MM.1S (cell line): ENCODE measurements around the gene TERT.

Experiments used
- DNase-seq: peaks from one replicate; pipeline ENCODE4 v3.0.0-alpha.2; 2015
- H2AFZ ChIP-seq: fragments of 300-600 bp; sonication (generic); 2 replicates; pipeline ENCODE4 v1.6.0; 2016; ENCODE audit warnings: antibody characterized with exemption, low read length
- H3F3A ChIP-seq: fragments of 300-600 bp; sonication (generic); 2 replicates; pipeline ENCODE4 v1.6.1; 2016; ENCODE audit warnings: mild to moderate bottlenecking, antibody characterized with exemption, low read length, moderate library complexity, mixed read lengths; ENCODE audit not compliant: insufficient read depth
- H3K27ac ChIP-seq: fragments of 300-600 bp; sonication (generic); 2 replicates; pipeline ENCODE4 v1.5.1; 2016; ENCODE audit warnings: mild to moderate bottlenecking, low read length
- H3K27me3 ChIP-seq: fragments of 300-600 bp; sonication (generic); replicated peaks from 2 replicates; pipeline ENCODE4 v1.6.0; 2016; ENCODE audit warnings: low read length; ENCODE audit not compliant: insufficient read depth
- H3K36me3 ChIP-seq: fragments of 300-600 bp; sonication (generic); replicated peaks from 2 replicates; pipeline ENCODE4 v1.6.1; 2016; ENCODE audit warnings: mild to moderate bottlenecking, low read length, mixed read lengths; ENCODE audit not compliant: insufficient read depth
- H3K4me1 ChIP-seq: fragments of 300-600 bp; sonication (generic); 2 replicates; pipeline ENCODE4 v1.6.1; 2016; ENCODE audit warnings: low read length, mixed read lengths
- H3K4me2 ChIP-seq: fragments of 300-600 bp; sonication (generic); 2 replicates; pipeline ENCODE4 v1.6.0; 2016; ENCODE audit warnings: low read depth, low read length
- H3K4me3 ChIP-seq: fragments of 300-600 bp; sonication (generic); 2 replicates; pipeline ENCODE4 v1.5.1; 2016; ENCODE audit warnings: low read length, mixed read lengths
- H3K79me2 ChIP-seq: fragments of 300-600 bp; sonication (generic); 2 replicates; pipeline ENCODE4 v1.6.1; 2016; ENCODE audit warnings: mixed run types, low read length, mixed read lengths
- H3K9ac ChIP-seq: fragments of 300-600 bp; sonication (generic); 2 replicates; pipeline ENCODE4 v1.6.1; 2016; ENCODE audit warnings: low read length, mixed read lengths
- H3K9me2 ChIP-seq: fragments of 300-600 bp; sonication (generic); replicated peaks from 2 replicates; pipeline ENCODE4 v1.6.1; 2016; ENCODE audit warnings: mild to moderate bottlenecking, low read length, mixed read lengths; ENCODE audit not compliant: insufficient read depth
- H3K9me3 ChIP-seq: fragments of 300-600 bp; sonication (generic); replicated peaks from 2 replicates; pipeline ENCODE4 v1.6.1; 2016; ENCODE audit warnings: mild to moderate bottlenecking, low read length, mixed read lengths; ENCODE audit not compliant: insufficient read depth
- H4K20me1 ChIP-seq: fragments of 300-600 bp; sonication (generic); 2 replicates; pipeline ENCODE4 v1.6.1; 2016; ENCODE audit warnings: mild to moderate bottlenecking, low read length, moderate library complexity, mixed read lengths; ENCODE audit not compliant: insufficient read depth
- CTCF ChIP-seq: fragments of 300-600 bp; sonication (generic); IDR thresholded peaks from 2 replicates; pipeline ENCODE4 v1.5.1; 2016; ENCODE audit warnings: antibody characterized with exemption, low read length, mixed read lengths
- EZH2 ChIP-seq: fragments of 300-600 bp; sonication (generic); optimal IDR thresholded peaks from 2 replicates; pipeline ENCODE3; 2017; ENCODE audit warnings: low read depth, mild to moderate bottlenecking, antibody characterized with exemption, low read length, mixed read lengths
- EZH2phosphoT487 ChIP-seq: fragments of 300-600 bp; sonication (generic); IDR thresholded peaks from 2 replicates; pipeline ENCODE4 v1.6.1; 2018; ENCODE audit warnings: antibody characterized with exemption, low read length

TERT gene

GRCh38 chr5:1338506-1339070, 43.7 kb upstream of the TERT start:
- H3K9ac ChIP-seq, result no peak overlapping the region
- no peak overlapping the region for H2AFZ ChIP-seq
- H3K4me2 ChIP-seq, result peak overlapping the region; percentile 34
- H3K27ac ChIP-seq, result peak overlapping the region; percentile 90; the same call in 1 of the 2 replicates
- DNase-seq, result no peak
- no peak overlapping the region; the same call in 1 of the 2 replicates for H3K4me3 ChIP-seq
- peaks cover 67% of the 10 kb centered on the region for H3K36me3 ChIP-seq
- no peaks in the 10 kb centered on the region for H3K9me2 ChIP-seq
- H3K79me2 ChIP-seq, result peaks cover 100% of the 10 kb centered on the region
- TF ChIP-seq EZH2phosphoT487 (no peak), EZH2 (no peak), CTCF (no peak)
- H4K20me1 ChIP-seq, result 0 out of 2 replicates have a peak, but pooled peaks cover under 1% of the 10 kb centered on the region
- no peaks in the 10 kb centered on the region for H3K9me3 ChIP-seq
- H3K27me3 ChIP-seq, result no peaks in the 10 kb centered on the region
- H3F3A ChIP-seq, result peaks cover 74% of the 10 kb centered on the region
- H3K4me1 ChIP-seq, result peaks cover 62% of the 10 kb centered on the region

- H3K27me3 ChIP-seq, result no peaks in the 10 kb centered on the region
- H3K9me2 ChIP-seq, result no peaks in the 10 kb centered on the region
- peaks cover 100% of the 10 kb centered on the region for H3K79me2 ChIP-seq
- peak overlapping the region; percentile 34; the same call in 1 of the 2 replicates for H3K4me2 ChIP-seq
- no peak overlapping the region for H2AFZ ChIP-seq
- no peak overlapping the region for H3K4me3 ChIP-seq
- TF ChIP-seq EZH2 (no peak), EZH2phosphoT487 (no peak), CTCF (no peak)
- peaks cover 73% of the 10 kb centered on the region for H3F3A ChIP-seq
- peak overlapping the region; percentile 90; the same call in 1 of the 2 replicates for H3K27ac ChIP-seq
- H4K20me1 ChIP-seq, result peaks cover 4% of the 10 kb centered on the region; the same call in 1 of the 2 replicates
- peaks cover 62% of the 10 kb centered on the region for H3K4me1 ChIP-seq
- no peak overlapping the region for H3K9ac ChIP-seq
- no peak for DNase-seq
- H3K36me3 ChIP-seq, result peaks cover 67% of the 10 kb centered on the region
- no peaks in the 10 kb centered on the region for H3K9me3 ChIP-seq
Observed at GRCh38 chr5:1338196-1338490, 43.3 kb upstream of the TERT start.

GRCh38 chr5:1337489-1338195, 42.8 kb upstream of the TERT start:
- Histone ChIP-seq H3K9ac (peak overlapping the region; percentile 46; the same call in 1 of the 2 replicates), H4K20me1 (peaks cover 5% of the 10 kb centered on the region; the same call in 1 of the 2 replicates), H3F3A (peaks cover 70% of the 10 kb centered on the region), H3K36me3 (peaks cover 68% of the 10 kb centered on the region), H3K4me2 (peak overlapping the region; percentile 34; the same call in 1 of the 2 replicates), H2AFZ (no peak overlapping the region), H3K79me2 (peaks cover 100% of the 10 kb centered on the region), H3K4me3 (no peak overlapping the region), H3K27me3 (no peaks in the 10 kb centered on the region), H3K9me2 (no peaks in the 10 kb centered on the region), H3K9me3 (no peaks in the 10 kb centered on the region), H3K27ac (peak overlapping the region; percentile 90; the same call in 1 of the 2 replicates), H3K4me1 (peaks cover 62% of the 10 kb centered on the region)
- TF ChIP-seq EZH2phosphoT487 (no peak), EZH2 (no peak), CTCF (no peak)
- DNase-seq, result no peak
